Hepatocyte (in vitro differentiated cells): ENCODE data around the gene ERCC4.

Experiments used
- CTCF ChIP-seq: fragments of 200-600 bp; sonication (generic); IDR thresholded peaks from 2 replicates; pipeline ENCODE4 v1.5.1; 2016; ENCODE audit warnings: antibody characterized with exemption, mild to moderate bottlenecking; ENCODE audit not compliant: poor library complexity
- EZH2 ChIP-seq: fragments of 200-600 bp; sonication (generic); IDR thresholded peaks from 2 replicates; pipeline ENCODE4 v1.6.1; 2016; ENCODE audit warnings: antibody characterized with exemption, mild to moderate bottlenecking, borderline replicate concordance

GRCh38 chr16:13909069-13909468, 10.9 kb upstream of the ERCC4 start:
- TF ChIP-seq CTCF (no peak), EZH2 (no peak)
